Hematopoietic multipotent progenitor cell treated with erythropoietin and hydrocortisone succinate and interleukin-3 and kit ligand, for 6 days (in vitro differentiated cells): ENCODE data around the gene COX8A.
"Not testable (repeated sequence)": the region's sequence is repeated elsewhere in the genome, so short reads cannot be mapped to it uniquely, and the experiment has no call there.

Experiments used
- DNase-seq: peaks from one replicate; pipeline ENCODE4 v3.0.0-alpha.2; 2015

The COX8A gene

GRCh38 chr11:63970902-63971301, 3.5 kb upstream of the COX8A start:
- DNase-seq, result peak; percentile 48

- not testable (repeated sequence) for DNase-seq
Observed at GRCh38 chr11:63973912-63974258, 535 bp upstream of the COX8A start.

GRCh38 chr11:63978551-63979239, 4.3 kb downstream of the COX8A start:
- no peak for DNase-seq

- no peak for DNase-seq
Observed at GRCh38 chr11:63979426-63979825, 5.0 kb downstream of the COX8A start.

GRCh38 chr11:63985812-63986155, 11.4 kb downstream of the COX8A start:
- DNase-seq, result peak; percentile 68

GRCh38 chr11:63986156-63986931, 11.9 kb downstream of the COX8A start, which contains the start of gene OTUB1:
Gene OTUB1 (plus strand): TSS chr11:63986438. CDS start chr11:63986457, 19 bp downstream.
- peak; percentile 95 for DNase-seq

- DNase-seq, result no peak
Observed at GRCh38 chr11:63986932-63987513, 12.6 kb downstream of the COX8A start.

- no peak for DNase-seq
Observed at GRCh38 chr11:63991558-63991957, 17.1 kb downstream of the COX8A start.

- no peak for DNase-seq
Observed at GRCh38 chr11:63993100-63993499, 18.7 kb downstream of the COX8A start.

GRCh38 chr11:63993993-63994392, 19.6 kb downstream of the COX8A start:
- DNase-seq, result no peak

- DNase-seq, result no peak
Observed at GRCh38 chr11:63996512-63996911, 22.1 kb downstream of the COX8A start.

GRCh38 chr11:63997104-63997700, 22.8 kb downstream of the COX8A start:
- no peak for DNase-seq

GRCh38 chr11:63997801-63998337, 23.4 kb downstream of the COX8A start:
- DNase-seq, result no peak

- peak; percentile 37 for DNase-seq
Observed at GRCh38 chr11:63998558-63999348, 24.3 kb downstream of the COX8A start.

GRCh38 chr11:63999349-64000025, 25.1 kb downstream of the COX8A start:
- peak; percentile 82 for DNase-seq

GRCh38 chr11:64000026-64000739, 25.8 kb downstream of the COX8A start:
- DNase-seq, result peak; percentile 87

GRCh38 chr11:64000740-64001483, 26.5 kb downstream of the COX8A start:
- no peak for DNase-seq

GRCh38 chr11:64001484-64002420, 27.3 kb downstream of the COX8A start:
- DNase-seq, result no peak
